Transverse colon (tissue), 4 donors: ENCODE data around the gene TARBP2.

ENCODE experiments used
- EP300 ChIP-seq: sonication (generic); formaldehyde crosslinking; IDR thresholded peaks from one replicate; pipeline ENCODE4 v1.6.1; 2017; ENCODE audit warnings: antibody characterized with exemption, low read depth
- POLR2A ChIP-seq: fragments of 450-650 bp; IDR thresholded peaks from one replicate; pipeline ENCODE4 v1.6.1; 2016; ENCODE audit warnings: antibody characterized with exemption, mild to moderate bottlenecking, moderate library complexity
- POLR2AphosphoS5 ChIP-seq, 3 donors: sonication (generic); formaldehyde crosslinking; IDR thresholded peaks; one replicate each; pipeline ENCODE4 v1.6.1; 2016; ENCODE audit warnings: antibody characterized with exemption in 3 of 3
- TF ChIP-seq, protein P1 (sequence below), 5 experiments: fragments of 200-600 bp in 3 of 5; fragments of 450-650 bp in 2 of 5; sonication (generic) in 3 of 5; IDR thresholded peaks; 1 replicate in 2 of 5; 2 replicates in 3 of 5; pipeline ENCODE4 v1.5.1; 2016 to 2017; ENCODE audit warnings: antibody characterized with exemption in 5 of 5, inconsistent platforms in 3 of 5, mild to moderate bottlenecking in 2 of 5, moderate library complexity in 1 of 5

DNA sequence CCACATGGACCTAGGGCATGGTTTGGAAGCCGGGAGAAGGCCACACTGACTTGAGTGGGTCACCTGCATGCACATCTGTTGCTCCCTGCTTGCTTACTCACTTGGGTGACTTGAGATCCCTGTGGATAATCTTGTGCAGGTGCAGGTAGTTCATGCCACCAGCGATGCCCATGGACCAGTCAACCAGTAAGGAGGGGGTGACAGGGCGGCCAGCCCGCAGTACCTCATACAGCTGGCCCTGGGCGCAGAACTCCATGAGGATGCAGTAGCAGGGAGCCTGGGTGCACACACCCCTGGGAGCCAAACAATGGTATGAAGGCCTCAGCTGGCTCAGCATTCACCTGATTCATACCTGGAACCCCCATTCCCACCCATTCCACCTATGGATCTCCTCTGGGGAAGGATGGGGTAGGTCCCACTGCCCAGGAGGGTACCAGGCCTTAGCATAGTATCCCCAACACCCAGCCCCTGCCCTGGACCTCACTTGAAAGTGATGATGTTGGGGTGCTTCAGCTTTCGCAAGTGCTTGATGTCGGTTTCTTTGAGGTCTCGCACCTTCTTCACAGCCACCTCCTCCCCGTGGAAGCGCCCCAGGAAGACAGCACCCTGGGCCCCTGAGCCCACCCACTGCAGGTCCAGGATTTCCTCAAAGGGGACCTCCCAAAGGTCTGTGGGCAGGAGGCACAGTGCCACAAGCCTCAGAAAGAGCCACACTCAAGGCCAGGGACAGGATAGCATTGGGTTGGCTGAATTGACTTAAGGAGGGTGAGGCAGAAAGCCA, 14.9 kb upstream of the TARBP2 start:
- TF ChIP-seq POLR2AphosphoS5 (IDR thresholded peaks at IDR 0.05) = peak in 1 of 3 donors; percentile 5
- TF ChIP-seq, protein P1, sequence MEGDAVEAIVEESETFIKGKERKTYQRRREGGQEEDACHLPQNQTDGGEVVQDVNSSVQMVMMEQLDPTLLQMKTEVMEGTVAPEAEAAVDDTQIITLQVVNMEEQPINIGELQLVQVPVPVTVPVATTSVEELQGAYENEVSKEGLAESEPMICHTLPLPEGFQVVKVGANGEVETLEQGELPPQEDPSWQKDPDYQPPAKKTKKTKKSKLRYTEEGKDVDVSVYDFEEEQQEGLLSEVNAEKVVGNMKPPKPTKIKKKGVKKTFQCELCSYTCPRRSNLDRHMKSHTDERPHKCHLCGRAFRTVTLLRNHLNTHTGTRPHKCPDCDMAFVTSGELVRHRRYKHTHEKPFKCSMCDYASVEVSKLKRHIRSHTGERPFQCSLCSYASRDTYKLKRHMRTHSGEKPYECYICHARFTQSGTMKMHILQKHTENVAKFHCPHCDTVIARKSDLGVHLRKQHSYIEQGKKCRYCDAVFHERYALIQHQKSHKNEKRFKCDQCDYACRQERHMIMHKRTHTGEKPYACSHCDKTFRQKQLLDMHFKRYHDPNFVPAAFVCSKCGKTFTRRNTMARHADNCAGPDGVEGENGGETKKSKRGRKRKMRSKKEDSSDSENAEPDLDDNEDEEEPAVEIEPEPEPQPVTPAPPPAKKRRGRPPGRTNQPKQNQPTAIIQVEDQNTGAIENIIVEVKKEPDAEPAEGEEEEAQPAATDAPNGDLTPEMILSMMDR (IDR thresholded peaks at IDR 0.05) = no peak
- no peak for TF ChIP-seq POLR2A
- TF ChIP-seq EP300 = no peak
